Adipose tissue (tissue), 3 donors: ENCODE measurements around the gene ROBO1. TPM values are rescaled to one million over a fixed set of nuclear protein-coding genes. Genes with fewer than 3 reads are reported as not detected.

Experiments
- H3K27ac ChIP-seq: one replicate; pipeline ENCODE4 v1.5.1; 2013; ENCODE audit warnings: low read depth, low read length
- WGBS, 3 donors: extraction: QIAGEN DNeasy Blood & Tissue Kit; methylation state at CpG; one replicate each; pipeline ENCODE4 v1.1.7; 2013; 5-methylcytosine and 5-hydroxymethylcytosine counted together
- polyA plus RNA-seq, 3 donors: library from polyadenylated mRNA; stranded (reverse); fragments of 200-250 nt; gene quantifications; one replicate each; pipeline ENCODE4 v1.2.3, GENCODE V29; 2013
- donor health status: healthy with polysubstance abuse.
- donor health status: Bipolar disorder and iron deficiency.
- donor health status: healthy.

ROBO1 gene
- polyA plus RNA-seq, 3 donors: 1.8 to 12.3 (median 5.8) TPM

GRCh38 chr3:78562328-78562727 is 1205.5 kb downstream of the ROBO1 start:
- WGBS, 3 donors: 41 to 47% (median 46%) methylated on average over 1 of the region's 1 CpG

More at GRCh38 chr3:78562328-78562727, 1205.5 kb downstream of the ROBO1 start:
- H3K27ac ChIP-seq: no peak overlapping the region
